ENCODE results near the gene MAPK7.

The MAPK7 gene

DNA sequence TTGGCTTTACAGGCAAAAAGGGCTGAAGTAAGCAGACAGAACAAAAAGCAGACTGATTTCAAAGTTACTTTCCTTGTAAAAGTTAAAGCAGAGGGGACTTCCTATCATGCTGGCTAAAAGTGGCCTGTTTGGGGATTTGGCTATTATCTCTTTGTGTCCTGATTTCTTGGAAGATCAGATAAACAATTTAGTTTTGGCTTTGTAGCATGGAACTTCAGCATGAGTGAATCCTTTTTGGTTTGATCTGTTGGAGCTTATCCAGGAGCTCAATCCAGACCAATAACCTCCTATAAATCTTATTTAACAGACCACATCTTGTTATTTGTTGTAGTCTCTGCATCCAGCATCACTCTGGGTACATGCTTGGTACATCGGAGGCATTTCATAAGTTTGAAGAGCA, 23.9 kb downstream of the MAPK7 start:
- DNase-seq: no peak

DNA sequence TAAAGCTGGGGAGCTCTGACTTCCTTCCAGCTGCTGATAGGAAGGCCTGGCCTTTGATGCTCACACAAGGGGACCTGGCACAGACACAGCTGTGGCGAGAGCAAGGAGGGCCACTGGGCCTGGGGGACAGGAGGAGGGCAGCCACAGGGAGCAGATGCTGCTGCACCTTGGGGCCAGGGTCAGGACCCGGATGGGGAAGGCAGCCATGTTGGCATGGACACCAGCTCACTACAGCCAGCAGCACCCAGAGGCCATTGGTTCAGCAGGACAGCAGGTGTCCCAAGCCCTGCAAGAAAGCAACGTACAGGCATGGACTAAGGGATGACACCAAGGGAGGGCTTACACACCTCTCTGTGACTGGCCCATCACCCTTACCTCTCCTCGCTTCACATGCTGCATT, 24.7 kb downstream of the MAPK7 start:
- DNase-seq: no peak

DNA sequence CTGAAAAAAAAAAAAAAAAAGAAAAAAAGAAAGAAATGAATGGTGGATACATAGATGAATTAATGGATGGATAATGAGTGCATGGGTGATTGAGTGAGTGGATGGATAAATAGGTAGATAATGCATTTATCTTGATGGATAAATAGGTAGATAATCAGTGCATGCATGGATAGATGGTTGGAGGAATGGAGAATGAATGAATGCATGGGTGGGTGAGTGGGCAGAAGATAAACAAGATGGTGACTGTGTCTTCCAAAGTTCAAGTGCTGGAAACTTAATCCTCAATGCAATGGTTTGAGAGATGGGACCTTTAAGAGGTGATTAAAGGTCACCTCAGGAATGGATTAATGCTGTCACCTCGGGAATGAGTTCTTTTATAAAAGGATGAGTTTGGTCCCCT, 26.0 kb downstream of the MAPK7 start:
- DNase-seq: no peak

DNA sequence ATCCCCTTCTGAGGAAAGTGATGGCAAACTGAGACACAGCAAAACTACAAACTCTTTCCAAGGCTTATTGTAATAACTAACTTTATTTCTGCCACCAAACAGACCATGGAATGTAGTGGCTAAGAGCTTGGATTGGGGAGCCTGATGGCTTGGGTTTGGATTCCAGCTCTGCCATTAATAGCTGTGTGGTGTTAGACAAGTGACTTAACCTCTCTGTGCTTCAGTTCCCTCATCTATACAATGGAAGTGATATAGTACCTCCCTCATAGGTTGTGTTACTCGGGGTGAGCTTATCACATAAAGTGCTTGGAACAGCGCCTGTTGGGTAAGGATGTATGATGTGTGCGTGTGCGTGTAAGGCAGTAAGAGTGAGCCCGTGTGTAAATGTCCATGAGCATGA, 26.8 kb downstream of the MAPK7 start:
- no peak for DNase-seq

DNA sequence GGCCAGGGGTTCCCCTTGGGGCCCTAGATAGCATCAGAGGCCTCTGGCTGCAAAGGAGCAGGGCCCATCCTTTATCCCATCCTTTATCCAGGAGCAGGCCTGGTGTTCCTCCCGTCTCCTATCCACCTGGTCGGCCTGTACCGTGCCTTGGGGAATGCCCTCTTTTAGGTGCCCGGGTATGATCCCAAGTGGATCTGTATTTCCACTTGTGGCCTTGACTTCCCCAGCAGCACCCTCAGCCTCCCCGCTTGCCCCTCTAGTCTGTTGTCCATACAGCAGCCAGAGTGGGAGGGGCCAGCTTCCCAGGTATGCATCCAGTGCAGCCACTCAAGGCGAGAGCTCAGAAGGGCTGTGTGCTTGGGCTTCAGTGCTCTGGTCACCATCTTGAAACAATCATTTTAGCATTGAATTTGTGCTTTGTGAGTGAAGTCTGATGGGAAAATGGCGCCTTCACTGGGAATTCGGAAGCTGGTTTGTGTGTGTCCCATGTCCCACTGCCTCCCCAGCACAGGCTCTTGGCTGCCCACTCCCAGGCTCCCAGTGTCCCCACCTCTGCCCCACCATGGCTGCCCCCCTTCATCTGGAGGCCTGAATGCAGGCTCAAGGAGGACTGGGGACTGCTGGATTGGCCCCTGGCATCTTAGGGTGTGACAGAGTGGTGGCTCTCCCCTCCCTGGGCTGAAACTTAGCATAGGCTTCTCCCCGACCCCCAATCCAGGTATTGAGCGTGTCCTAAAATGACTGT, 29.5 kb downstream of the MAPK7 start:
- no peak for DNase-seq

DNA sequence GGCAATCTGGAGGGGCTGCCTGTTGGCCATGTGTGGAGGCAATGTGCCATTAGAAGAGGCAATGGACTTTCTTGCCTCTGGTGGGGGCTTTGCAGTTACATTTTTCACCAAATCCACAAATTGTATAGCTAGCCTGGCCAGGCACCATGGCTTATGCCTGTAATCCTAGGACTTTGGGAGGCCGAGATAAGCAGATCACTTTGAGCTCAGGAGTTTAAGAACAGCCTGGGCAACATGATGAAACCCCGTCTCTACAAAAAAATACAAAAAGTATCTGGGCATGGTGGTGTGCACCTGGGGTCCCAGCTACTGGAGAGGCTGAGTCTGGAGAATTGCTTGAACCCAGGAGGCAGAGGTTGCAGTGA, 30.0 kb downstream of the MAPK7 start:
- no peak for DNase-seq

DNA sequence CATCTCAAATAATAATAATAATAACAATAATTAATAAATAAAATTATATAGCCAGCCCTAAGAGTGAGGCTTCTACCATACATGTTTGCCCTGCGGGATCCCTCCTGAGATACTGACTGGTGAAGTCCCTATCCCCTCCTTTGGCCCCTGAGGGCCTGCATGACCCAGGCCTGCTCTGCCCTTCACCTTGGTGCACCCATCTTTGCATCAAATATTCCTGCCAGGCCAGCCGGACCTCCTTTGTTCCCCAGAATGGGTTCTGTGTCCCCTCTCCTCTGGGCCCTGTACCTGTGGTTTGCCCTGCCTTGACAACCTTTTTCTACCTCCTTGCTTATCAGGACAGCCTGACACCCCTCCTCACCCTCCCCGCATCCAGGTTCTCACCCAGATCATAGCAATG, 30.8 kb downstream of the MAPK7 start:
- no peak for DNase-seq

DNA sequence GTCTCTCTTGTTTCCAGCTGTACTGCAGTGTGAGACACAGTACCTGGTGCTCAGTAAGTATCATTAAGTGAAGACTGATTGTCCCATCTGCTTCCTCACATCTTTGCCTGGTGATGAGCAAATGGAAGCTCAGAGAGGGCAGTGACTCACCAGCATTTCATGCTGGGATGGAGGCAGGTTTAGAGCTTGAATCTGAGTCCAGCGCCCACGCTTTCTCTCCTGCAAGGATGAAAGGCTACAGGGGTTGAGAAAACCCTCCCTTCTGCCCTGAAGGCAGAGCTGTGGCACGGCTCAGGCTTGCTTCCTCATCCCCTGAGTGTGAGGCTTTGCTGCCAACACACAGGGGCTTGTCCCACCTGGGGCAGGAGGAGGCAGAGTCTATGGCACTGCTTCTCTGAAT, 31.2 kb downstream of the MAPK7 start:
- no peak for DNase-seq

DNA sequence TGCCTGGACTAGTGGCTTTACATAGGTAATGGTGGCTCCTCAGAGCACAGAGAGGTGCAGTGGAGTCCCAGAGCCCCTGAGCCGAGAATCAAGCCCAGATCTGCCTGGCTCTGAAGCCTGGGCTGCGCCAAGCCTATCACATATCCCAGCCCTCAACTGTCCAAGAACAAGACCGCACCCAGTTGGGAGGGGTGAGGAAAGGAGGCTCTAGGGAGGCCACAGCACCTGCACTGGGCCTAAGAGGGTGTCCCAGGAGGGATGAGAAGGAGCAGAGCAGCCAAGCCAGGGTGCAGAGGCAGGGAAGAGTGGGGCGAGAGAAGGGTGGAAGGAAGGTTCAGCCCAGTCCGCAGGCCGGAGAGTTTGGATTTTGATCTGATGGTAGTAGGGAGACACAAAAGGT, 31.8 kb downstream of the MAPK7 start:
- DNase-seq: no peak

DNA sequence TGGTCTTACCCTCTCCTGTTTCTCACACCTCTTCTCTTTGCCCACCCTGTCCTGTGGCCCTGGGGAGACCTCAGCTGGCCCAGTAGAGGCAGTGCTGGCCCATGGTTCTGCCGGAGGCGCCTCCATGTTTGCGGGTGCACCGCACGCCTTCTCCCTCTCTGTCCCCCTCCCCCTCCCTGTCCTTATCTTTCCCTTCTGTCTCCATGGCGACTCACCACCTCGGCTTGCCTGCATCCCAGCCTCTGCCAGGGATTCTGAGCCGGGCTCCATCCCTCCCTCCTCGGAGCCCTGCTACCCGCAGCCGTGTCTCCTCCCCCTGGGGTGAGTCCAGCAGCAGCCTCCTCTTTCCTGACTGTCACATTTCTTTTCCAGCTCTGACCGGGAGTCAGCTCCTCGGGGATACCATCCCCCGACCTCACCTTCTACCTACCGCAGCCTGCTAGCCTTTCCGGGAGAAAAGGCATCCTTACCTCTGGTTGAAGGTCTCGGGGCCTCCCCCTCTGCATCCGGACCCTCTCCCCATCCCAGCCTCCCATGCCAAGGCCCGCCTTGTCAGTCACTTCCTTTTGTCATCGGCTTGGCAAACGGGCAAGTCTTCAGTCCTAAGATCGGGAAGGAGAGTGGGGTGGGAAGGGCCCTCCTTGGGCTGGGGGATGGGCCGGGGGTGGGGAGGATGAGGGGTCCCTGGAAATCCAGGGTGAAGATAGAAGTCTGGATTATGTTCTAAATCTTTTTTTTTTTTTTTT, 32.8 kb downstream of the MAPK7 start, which contains the start of gene RNF112:
RNF112 (plus strand) TSS at position 358 of the 746 bp plus-strand sequence; CDS start at position 535, 177 bp downstream.
- no peak for DNase-seq

DNA sequence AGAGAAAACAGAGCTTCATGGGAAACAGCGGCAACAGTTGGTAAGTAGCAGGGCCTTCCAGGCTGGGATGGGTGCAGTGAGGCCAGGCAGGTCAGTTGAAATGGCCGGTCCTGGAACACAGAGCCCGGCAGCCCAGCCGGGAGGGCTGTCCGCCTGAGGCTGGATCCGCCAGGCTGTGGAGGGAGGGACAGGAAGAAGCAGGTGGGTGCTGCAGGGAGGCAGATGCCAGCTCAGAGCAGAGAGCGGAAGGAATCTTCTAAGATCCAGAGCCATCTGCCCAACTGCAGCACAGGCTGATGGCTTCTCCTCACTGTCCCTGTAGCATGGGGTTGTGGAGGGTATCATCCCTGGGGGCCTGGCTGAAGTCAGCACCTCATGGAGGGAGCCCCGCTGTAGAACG, 33.3 kb downstream of the MAPK7 start:
- DNase-seq: no peak

DNA sequence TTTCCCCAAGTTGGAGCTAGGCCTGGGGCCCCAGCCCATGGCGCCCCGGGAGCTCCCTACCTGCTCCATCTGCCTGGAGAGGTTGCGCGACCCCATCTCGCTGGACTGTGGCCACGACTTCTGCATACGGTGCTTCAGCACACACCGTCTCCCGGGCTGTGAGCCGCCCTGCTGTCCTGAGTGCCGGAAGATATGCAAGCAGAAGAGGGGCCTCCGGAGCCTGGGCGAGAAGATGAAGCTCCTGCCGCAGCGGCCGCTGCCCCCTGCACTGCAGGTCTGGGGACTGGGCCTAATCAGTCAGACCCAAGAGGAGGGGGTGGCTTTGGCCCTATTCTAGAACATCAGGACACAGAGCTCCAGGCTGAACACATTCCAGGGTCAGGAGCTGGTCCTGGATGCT, 34.2 kb downstream of the MAPK7 start:
- DNase-seq: no peak

DNA sequence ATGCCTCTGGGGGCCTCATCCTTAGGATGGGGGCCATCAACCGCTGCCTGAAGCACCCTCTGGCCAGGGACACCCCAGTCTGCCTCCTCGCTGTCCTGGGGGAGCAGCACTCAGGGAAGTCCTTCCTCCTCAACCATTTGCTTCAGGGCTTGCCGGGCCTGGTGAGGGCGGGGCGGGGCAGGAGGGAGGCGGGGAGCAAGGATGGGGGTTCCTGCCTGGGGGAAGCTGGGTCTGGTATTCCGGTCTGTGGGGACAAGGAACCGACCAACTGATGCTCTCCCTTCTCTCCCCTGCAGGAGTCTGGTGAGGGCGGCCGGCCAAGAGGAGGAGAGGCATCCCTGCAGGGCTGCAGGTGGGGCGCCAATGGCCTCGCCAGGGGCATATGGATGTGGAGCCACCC, 34.7 kb downstream of the MAPK7 start:
- no peak for DNase-seq

DNA sequence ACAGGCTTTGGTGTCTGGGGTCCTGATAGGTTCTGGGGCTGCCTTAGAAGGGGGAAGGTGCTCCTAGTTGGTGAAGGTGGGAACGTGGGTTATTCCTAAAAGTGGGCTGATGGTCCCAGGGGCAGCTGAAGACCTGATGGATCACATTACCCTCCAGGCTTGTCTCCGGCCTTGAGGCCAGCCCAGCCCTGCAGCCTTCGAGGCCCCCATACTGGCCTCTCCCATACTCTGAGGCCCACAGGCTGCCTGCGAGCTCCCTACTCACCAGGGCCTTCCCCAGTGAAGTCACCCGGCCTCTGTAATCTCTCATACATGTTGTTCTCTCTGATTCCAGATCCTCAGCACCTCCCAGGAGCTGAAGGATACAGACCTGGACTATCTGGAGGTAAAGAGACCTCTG, 35.5 kb downstream of the MAPK7 start:
- DNase-seq: no peak

DNA sequence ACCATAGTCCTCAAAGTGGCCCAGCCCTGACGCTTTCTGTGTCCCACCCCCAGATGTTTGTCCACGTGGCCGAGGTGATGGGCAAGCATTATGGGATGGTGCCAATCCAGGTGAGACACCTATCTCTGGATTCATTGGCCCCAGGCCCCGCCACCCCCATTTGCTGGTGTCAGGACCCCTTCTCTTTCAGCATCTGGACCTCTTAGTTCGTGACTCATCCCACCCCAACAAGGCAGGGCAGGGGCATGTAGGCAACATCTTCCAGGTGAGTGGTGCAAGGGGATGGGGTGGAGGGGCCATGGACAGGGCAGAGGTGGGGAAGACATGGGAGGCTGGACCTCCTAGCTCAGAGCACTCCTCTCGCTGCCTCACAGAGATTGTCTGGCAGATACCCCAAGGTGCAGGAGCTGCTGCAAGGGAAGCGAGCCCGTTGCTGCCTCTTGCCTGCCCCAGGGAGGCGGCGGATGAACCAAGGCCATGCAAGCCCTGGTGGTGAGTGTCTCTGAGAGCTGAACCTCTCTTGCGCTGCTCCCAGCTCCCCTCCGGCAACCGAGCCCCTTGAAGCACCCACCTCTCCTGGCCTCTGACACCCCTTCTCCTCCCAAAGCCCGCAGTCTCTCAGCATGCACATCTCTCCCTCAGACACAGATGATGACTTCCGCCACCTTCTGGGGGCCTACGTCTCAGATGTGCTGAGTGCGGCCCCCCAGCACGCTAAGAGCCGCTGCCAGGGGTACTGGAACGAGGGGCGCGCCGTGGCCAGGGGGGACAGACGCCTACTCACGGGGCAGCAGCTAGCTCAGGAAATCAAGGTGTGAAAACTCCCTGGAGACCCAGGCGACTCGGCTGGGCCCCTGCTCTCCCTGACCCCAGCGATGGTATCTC, 36.3 kb downstream of the MAPK7 start:
- no peak for DNase-seq

DNA sequence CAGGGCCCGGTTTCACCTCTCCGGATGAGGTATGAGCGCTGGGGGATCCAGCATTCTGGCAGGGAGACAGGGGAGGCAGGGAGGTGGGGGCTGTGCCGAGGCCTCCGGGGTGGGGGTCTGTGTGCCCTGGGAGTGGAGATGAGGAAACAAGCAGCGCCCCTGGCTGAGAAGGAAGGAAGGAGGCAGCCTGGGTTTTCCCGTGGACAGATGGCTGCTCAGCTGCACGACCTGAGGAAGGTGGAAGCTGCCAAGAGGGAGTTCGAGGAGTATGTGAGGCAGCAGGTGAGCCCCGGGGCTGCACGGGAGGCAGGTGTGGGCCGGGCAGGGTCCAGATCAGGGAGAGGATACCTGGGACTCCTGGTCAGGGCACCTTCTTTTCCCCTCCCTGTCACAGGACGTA, 37.0 kb downstream of the MAPK7 start:
- no peak for DNase-seq

DNA sequence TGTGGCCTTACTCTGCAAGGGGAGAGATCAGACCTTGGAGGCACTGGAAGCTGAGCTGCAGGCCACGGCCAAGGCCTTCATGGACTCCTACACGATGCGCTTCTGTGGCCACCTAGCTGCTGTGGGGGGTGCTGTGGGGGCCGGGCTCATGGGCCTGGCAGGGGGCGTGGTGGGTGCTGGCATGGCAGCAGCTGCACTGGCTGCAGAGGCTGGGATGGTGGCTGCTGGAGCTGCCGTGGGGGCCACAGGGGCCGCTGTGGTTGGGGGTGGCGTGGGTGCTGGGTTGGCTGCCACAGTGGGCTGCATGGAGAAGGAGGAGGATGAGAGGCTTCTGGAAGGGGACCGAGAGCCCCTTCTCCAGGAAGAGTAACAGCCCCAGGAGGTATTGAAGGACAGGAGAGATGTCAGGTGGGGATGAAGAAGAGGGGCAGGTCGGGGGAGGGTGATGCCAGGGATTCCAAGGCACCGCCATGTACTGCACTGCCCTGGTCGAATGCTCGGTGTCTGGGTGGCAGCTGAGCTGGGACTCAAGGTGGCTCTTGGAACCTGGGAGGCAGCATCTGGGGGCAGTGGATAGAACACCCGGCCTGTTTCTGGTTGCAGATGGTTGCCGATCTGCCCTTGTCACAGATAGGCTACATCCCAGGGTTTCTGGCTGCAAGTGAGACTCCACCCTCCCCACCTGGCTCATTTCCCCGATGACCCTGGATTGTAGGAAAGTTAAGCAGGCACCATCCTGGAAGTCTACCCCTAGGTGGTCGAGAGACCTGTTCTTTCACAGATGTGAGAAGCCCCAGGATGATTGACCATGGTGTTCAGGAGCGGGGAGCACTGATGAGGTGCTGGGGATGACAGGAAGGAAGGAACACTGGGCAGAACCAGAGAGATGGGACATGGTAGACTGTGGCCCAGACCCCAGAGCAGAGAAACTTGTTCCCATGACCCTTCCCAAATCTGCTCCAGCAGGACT, 37.8 kb downstream of the MAPK7 start:
- no peak for DNase-seq

DNA sequence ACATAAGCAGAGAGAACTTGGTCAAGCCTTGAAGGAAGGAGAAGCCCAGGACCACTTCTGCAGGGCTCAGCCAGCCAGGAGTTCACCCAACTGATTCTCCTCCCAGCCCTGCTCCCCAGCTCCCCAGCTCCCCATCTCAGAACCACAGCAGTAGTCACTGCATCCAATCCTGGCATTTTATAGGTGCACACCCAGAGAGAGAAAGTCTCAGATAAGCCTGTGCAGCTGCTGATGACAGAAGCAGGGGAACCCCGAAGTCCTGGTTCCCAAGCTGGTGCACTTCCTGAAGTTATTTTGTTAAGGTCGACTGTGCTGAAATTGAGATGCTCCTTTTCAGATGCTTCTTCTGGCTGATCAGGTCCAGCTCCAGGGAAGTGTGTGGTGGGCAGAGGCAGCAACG, 39.3 kb downstream of the MAPK7 start:
- no peak for DNase-seq

DNA sequence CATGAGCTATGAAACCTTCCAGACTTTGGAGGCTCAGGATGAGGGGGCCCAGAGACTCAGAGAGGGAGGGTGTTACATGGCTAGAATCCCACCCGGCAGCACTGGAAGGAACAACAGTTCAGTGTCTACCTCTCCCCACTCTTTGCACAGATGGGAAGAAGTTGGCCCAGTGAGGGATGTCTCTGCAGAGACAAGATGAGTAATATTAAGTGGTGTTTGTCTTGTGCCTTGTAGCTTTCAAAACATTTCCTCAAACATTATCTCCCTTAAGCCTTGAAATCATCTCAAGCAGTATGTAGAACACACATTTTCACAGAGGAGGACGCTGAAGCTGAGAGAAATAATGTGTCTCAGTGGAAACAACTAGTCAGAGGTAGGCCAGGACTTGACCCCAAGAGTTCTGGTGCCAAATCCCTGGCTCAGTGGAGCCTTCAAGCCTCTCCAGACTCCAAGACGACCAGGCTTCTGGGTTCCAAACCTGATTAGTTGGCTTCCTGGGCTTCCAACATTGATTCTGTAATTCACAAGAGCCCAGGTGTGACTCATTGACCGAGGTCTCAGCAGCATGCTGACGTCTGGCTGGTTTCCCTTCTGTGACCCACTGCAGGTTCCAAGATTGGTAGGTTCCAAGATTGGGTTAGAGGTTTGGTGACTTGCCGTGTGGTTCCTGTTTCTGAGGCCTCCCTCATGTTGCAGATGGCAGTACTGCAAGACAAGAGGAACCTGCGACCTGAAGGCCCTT, 40.1 kb downstream of the MAPK7 start:
- DNase-seq: no peak

DNA sequence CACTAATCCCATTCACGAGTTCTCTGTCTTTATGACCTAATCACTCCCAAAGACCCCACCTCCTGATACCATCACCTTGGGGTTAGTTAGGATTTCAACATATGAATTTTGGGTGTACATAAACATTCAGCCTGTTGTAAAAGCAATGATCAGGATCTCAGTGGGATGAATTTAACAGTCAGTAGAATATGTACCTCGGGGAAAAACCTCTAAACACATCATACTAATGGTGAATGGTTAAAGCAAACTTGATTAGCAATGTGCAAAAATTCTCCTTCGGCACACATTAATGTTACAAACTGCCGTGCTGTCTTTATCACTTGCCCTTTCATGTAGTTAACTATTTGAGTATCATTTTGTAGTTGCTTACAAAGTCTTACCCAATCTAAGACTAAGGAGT, 42.9 kb downstream of the MAPK7 start:
- no peak for DNase-seq

DNA sequence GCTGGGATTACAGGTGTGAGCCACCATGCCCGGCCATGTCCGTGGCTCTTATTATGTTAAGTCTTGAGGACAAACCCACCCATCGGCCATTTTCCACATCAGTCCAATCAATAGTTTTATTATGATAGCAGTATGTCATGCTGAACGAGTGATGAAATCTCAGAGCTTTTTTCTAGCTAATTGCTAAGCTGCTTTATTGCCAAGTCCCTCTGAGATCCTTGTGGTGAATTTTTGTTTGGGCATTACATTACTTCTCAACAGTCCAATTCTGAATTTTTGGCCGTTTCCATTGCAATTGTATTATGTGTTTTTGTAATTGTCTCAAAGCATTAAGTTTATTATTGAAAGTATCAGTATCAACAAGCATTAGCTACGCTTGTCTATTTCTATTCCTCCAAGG, 43.6 kb downstream of the MAPK7 start:
- DNase-seq: no peak
